ENCODE data around the gene UBE2E3.
"Not testable (repeated sequence)": the region's sequence is repeated elsewhere in the genome, so short reads cannot be mapped to it uniquely, and the experiment has no call there.

Gene UBE2E3

DNA sequence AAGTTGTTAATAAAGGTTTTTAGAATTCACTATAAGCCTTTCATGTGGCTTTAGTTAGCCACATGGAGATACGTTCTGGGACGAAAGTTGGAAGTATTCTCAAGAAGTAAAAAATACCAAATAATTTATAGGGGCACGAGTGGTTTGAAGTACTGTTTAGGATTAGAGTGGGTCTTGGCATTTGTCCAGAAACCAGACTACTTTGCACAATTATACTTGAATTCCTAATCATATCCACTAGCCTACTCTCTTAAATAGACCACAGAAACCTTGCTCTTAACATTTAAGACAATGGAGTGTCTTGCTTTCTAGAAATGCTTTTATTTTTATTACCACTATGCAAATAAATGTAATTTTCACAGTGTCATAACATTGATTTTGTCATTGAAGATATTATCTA, 44.6 kb downstream of the UBE2E3 start:
- DNase-seq (ENCODE audit: low read depth in 2 of 2): no peak

DNA sequence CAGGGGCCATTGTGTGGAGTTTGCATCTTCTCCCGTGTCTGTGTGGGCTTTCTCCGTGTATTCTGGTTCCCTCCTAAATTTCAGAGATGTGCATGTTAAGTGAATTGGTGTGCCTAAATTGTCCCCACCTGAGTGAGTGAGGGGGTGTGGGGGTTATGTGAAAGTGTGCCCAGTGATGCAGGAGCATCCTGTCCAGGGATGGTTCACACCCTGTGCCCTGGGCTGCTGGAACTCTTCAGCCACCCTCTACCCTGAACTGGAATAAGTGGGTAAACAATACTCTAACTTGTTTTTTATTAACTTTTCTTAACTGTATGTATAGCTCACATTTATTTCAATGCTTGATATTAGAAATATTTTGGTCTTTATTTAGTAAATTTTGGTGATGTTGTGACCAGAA, 56.0 kb downstream of the UBE2E3 start:
- no peak for DNase-seq (ENCODE audit: low read depth in 2 of 2)

DNA sequence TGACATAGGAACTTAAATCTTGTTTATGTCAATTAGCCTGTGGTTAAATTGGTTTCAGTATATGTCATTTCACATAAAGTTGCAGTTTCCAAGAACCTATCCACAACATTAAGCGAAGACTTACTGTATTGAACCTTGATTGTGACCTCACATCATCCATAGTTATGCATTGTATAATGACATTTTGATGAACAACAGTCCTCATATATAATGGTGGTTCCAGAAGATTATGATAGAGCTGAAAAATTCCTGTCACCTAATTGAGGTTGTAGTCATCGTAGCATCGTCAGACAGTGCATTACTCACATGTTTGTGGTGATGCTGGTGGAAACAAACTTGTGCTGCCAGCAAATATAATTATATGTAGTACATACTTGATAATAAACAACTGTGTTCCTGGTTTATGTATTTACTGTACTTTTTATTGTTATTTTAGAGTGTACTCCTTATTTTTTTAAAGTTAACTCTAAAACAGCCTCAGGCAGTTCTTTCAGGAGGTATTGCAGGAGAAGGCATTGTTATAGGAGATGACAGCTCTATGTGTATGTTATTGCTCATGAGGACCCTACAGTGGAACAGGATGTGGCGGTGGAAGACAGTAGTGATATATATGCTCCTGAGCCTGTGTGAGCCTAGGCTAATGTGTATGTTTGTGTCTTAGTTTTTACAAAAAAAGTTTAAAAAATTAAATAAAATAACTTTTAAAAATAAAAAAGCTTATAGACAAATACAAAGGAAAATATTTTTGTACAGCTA, 56.6 kb downstream of the UBE2E3 start:
- no peak for DNase-seq (ENCODE audit: low read depth in 2 of 2)

DNA sequence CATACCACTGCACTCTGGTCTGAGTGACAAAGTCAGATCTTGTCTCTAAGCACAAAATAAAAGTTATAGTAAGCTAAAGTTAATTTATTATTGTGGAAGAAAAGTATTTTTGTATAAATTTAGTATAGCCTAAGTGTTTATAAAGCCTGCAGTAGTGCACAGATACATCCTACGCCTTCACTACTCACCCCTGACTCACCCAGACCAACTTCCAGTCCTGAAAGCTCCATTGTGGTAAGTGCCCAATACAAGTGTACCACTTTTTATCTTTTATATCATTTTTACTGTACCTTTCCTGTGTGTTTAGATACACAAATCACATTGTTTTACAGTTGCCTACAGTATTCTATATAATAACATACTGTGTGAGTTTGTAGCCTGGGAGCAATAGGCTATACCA, 57.5 kb downstream of the UBE2E3 start:
- DNase-seq (ENCODE audit: low read depth in 2 of 2): no peak

DNA sequence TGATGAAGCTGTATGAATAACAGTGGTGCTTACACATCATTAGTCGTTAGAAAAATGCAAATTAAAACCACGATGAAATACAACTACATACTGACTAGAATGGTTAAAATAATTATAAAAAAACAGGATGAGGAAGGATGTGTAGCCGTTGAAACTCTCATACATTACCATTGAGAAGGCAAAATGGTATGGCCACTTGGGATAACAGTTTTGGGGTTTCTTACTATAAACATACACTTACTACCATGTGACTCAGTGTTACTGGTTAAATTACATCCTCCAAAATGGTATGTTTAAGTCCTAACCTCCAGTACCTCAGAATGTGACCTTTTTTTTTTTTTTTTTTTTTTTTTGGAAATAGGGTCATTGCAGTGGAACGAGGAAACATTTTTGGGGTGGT, 58.4 kb downstream of the UBE2E3 start:
- no peak for DNase-seq (ENCODE audit: low read depth in 2 of 2)

DNA sequence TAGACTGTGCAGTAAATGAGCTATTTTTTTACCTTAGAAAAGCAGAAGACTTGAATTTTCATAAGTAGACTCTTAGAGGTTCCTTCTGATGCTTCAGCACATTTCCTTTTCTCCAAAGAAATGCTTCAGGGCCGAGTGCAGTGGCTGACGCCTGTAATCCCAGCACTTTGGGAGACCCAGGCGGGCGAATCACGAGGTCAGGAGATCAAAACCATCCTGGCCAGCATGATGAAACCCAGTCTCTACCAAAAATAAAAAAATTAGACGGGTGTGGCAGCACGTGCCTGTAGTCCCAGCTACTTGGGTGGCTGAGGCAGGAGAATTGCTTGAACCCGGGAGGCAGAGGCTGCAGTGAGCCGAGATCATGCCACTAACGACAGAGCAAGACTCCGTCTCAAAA, 60.4 kb downstream of the UBE2E3 start:
- not testable (repeated sequence) for DNase-seq (ENCODE audit: low read depth in 2 of 2)

DNA sequence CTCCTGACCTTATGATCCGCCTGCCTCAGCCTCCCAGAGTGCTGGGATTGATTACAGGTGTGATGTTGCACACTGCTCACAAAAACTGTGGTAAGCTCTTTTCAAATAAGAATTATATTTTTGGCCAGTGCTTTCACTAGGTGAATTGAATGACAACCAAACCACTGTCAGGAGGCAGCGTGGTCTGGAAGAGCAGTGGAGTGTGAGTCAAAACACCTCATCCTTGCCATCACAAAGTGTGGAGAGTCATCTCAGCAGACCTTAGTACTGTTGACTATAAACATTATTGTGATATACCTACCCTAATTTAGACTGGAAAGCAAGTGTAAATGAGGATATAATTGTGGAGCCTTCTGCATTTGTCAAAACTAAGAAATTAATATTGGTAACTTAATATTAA, 61.3 kb downstream of the UBE2E3 start:
- no peak for DNase-seq (ENCODE audit: low read depth in 2 of 2)

DNA sequence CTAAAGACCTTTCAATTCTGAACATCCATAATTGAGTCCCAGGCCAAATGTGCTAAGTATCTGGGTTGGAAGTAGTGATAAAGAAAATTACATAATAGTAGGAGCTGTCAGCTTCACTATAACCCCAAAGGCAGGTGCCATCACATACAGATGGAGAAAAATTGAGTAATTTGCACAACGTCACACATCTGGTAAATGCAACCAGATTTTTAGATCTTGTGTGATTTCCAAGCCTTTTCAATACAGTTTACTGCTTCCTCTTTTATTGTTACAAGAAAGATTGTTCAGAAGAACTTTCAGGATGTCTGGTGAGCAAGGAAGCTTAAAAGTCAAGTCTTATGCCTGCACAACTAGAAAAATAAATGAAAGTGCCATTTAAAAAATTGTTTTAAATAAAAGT, 62.3 kb downstream of the UBE2E3 start:
- no peak for DNase-seq (ENCODE audit: low read depth in 2 of 2)

DNA sequence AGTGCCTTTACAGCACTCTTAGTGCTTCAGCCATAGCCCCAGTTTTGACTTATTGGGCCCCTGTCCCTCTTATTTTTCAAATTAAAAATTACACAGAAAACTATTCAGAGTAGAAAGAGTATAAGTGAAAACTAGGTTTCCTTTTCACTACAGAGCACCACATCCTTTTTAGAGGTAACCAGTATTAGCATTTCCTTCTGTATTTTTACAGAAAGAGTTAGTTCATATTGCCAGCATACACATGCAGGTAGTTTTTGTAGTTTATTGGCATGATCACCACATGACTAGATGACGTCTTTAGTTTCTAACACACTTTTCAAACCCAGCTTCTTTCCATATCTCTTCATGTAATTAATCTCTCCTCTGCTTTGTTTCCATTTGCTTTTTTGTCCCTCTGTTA, 66.4 kb downstream of the UBE2E3 start:
- DNase-seq (ENCODE audit: low read depth in 2 of 2): no peak

DNA sequence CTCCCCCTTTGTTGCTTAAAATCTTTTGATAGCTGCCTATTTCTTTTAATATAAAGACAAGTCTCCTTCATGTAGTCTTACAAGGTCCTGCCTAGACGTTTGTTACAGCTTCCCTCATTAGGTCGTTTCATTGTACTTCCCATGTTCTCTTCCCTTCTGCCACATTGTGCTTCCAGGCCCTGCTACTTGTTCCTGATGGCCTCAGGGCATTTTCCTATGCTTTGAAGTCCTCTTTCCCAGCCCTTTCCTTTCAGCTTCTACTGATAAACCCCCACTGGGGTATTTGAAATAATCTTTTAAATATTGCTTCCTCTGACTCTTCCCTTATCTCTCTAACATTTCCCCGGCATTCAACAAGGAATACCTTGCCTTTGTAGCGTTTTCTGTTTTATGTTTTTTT, 67.4 kb downstream of the UBE2E3 start:
- no peak for DNase-seq (ENCODE audit: low read depth in 2 of 2)

DNA sequence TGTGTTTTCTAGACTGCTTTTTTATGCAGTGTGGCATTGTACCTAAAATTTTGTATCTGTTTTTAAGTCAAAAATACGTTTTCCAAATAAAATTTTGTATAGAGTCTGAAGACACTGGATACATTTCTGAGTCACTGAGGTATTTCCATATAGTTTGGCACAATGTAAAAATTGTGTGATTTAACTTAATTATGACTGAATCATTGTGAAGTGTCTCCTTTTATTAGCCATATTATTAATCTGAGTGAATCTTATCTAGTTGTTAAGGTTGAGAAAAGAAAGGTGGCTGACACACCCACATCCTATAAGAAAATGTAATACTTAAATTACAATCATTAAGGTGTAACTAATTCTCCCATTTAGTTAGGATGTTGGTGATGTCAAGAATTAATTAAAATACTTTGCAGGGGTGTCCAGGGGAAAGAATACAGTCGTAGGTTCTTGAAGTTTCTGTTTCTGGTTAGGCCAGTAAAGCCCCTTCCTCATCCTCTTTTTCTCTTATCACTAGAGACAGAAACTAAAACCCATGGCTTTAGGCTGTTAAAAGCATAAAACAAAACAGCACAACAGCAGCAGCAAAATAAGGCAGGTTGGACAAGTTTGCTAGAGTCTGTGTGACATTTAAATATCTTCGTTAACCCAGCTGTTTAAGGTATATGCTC, 71.6 kb downstream of the UBE2E3 start:
- no peak for DNase-seq (ENCODE audit: low read depth in 2 of 2)

DNA sequence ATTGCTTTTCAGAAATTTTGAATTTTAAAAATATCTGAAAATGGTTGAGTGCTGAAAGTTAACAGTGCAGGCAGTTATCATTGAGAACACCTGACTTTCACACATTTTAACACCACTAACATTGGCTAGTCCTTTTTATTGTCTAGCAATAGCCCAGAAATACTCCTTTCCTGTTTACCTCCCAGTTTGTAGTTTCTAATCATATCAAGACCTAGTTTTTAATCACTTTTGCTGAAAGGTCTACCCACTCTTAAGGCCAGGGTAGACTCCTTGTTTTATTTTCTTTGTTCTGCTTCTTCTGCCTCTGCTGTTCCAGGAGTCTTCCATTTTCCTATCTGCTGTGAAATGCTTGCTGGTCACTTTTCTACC, 72.1 kb downstream of the UBE2E3 start:
- no peak for DNase-seq (ENCODE audit: low read depth in 2 of 2)

DNA sequence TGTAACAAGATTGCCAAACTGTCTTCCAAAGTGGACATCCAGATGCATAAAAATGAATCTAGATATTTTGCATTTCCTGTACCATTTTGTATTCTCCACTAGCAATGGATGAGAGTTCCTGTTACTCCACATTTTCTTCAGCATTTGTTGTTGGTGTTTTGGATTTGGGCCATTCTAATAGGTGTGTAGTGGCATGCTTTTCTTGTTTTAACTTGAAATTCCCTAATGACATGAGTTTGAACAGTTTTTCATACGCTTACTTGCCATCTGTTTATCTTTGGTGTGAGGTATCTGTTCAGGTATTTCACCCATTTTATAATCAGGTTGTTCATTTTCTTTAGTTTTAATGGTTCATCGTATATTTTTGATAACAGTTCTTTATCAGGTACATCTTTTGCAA, 73.9 kb downstream of the UBE2E3 start:
- DNase-seq (ENCODE audit: low read depth in 2 of 2): no peak

DNA sequence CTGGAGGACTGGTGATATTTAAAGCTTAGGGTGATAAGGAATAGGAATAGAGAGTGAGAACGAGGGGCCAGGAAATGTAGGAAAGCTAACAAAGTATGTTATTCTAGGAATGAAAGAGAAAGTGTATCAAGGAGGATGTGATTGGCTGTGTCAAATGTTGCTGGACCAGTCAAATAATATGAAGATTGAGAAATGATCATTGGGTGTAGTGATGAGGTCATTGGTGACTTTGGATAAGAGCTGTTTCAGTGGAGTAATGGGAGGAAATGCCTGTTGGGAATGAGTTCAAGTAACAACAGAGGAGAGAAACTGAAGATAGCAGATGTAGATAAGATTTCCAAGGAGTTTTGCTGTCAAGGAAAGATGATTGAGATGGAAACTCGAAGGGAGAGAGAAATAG, 74.4 kb downstream of the UBE2E3 start:
- DNase-seq (ENCODE audit: low read depth in 2 of 2): no peak

DNA sequence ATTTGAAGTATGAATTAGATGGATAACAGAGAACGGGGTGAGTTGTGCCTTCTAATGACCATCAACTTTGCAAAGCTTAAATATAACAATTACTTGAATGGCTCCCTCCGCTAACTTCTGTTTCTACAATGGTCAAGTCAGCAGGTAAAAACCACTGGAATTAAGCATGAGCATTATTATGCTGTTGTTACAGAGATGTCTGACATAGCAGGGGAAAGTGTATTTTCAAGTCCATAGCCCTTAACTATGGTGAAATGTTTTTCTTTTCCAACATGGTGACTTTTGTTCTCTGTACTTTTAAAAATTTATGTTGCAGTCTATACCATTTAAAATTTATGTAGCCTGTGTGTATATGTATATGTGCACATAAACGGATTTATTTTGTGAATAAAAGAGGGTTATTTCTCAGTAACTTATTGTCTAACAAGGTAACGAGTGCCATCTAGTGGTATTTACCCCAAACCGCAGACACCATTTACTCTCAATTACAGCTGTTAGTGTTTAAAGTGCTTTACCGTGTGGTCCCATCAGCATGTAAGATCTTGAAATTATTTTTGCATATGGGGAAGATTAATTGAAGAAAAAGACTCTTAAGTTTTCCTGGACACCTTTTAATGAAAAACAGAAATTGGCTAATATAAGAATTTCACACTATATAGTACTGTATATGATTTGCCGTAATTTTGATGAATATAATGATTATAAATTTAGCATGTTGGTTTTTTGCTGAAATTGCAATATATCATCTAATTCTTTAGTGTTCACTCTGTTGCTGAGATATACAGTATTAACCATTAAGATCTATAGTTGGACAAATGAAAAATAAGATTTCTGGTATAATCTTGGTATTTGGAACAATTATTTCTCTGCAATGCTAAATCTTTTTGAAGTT, 78.2 kb downstream of the UBE2E3 start:
- no peak for DNase-seq (ENCODE audit: low read depth in 2 of 2)

DNA sequence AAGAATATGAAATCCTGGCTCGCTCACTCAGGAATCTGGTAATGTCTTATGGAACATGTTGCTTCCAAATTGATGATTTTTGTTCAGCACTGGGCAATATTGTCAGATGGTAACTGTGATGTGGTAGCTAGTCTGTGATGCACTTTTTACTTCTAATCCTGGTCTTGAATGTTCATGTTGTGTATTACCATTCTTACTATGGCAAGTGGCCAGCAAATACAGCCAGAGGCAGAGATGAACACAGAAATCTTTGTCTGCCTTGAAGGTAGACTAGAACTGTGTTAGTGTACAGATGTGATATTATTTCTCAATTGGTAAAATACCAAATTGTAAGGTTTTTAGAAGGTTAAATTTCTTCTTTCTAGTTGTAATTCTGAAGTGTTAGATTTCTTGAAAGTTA, 83.3 kb downstream of the UBE2E3 start:
- no peak for DNase-seq (ENCODE audit: low read depth in 2 of 2)

DNA sequence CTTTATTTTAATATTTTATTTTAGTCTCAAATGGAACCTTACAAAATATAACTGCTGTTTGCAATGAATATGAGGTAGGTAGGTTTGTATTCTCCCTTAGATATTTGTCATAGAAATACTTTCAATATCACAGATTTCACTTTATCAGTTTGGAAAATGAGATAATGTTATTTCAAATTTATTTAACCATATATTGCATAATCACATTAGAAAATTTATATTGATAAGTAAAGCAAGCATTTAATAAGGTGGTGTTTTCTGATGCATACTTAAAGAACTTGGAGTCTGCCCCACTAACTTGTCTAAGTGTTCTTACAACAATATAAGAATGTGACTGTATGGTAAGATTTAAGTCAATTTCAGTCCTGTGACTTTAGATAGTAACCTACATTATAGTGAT, 85.1 kb downstream of the UBE2E3 start:
- DNase-seq (ENCODE audit: low read depth in 2 of 2): no peak

DNA sequence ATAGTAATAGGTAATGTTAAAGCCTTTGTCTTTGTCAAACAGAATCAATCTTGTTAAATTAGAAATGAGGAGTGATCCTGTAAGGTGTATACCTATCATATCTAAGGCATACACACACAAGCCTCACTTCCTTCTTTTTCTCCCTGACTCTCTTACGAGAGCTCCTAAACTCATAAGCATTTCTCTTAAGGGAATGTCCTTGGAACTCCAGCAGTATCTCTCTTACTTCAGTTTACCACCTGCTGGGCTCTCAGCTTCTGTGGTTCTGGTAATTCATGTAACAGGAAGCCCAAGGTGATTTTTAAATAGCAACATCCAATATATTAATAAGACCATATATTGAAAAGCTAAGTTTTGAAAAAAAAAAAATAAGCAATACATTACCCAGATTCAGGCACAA, 85.9 kb downstream of the UBE2E3 start:
- DNase-seq (ENCODE audit: low read depth in 2 of 2): no peak

DNA sequence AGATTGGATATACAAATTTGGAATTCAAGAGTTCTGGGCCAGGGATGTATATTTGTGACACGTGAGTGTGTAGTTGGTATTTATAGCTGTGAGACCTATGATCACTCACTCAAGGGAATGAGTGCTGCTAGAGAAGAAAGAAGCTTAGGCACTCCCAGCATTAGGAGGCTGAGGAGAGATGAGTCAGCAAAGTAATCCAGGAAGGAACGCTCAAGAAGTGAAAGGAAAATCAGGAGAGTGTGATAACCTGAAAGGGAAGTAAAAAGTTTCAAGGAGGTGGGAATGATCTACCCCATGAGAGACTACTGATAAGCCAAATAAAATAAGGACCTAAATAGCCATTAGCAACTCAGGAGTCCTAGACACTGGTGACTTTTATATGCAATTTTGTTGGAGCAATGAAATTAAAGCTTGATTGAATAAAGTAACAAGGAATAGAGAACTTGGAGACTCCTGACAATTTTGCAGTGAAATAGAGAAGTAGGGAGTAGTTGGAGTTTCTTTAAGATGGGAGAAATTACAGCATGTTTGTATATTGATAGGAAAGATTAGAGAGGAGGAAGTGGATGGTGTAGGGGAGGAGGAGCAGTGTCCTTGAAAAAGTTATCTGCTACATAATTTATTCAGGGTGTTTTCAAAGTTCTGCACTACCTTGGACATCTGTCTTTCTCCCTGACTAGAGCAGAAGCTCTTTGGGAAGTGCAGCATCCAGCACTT, 89.9 kb downstream of the UBE2E3 start:
- DNase-seq (ENCODE audit: low read depth in 2 of 2): no peak

DNA sequence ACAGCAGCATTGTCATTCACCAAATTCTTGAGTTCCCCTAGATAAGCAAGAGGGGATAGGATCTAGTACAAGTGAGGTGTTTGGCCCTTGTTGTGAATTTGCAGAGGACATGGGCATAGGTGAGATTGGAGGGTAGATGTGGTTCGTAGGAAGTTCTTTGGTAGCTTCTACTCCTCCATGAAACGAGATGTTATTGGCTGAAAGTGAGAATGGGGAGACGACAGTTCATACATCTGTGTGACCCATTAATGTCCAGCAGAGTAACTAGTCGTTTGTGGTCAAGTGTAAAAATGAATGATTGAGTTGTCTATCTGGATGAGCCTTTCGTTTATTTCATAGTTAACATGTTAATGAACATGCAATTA, 90.4 kb downstream of the UBE2E3 start:
- no peak for DNase-seq (ENCODE audit: low read depth in 2 of 2)

DNA sequence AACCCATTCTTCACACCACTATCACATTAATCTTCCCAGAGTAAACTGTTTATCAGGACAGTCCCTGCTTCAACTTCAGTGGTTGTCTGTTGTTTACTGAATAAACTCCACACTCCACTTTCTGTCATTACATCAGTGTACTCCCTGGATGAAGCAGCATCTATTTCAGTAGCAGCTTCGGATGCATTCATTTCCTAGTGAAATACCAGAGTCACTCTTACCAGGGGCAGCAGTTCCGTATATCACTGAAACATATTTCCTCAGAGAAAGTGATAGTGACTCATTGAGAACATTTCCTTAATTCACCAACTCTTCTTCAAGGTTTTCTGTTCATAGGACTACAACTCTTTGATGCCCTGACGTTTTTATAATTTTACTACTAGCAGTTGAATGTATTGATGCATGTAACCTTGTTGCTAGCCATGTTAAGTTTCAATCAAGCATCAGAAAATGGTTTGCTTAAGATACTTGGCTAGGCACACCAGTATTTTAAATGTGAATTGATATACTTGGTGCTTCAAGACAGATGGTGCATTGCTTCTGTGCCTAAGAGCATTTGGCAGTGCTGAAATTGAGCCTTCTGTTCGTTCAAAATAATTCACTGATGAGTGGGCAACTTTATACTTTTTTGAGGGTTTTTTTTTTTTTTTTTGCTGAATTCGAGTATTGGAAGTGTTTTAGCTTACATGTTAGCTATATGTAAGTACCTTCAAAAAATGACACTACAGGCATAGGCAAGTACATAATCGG, 92.3 kb downstream of the UBE2E3 start:
- no peak for DNase-seq (ENCODE audit: low read depth in 2 of 2)

DNA sequence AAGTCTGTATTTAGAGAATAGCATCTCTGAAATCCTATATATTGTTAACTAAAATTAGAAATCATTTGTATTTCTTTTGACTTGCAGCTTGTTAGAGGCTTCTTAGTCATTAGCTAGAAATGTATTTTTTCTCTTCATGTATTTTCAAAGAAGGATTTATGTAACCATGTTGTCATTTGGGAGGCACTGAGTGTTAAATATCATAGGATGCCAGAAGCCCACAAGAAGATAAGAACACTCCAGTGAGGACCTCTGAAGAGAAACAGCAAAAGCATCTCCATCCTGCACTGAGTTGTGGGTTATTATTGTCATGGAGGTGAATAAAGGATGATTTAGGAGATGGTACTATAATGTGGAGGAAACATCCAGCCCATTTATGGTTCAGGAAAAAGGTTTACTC, 93.5 kb downstream of the UBE2E3 start:
- DNase-seq (ENCODE audit: low read depth in 2 of 2): no peak
